ENCODE results near the gene IFNAR2.

DNA sequence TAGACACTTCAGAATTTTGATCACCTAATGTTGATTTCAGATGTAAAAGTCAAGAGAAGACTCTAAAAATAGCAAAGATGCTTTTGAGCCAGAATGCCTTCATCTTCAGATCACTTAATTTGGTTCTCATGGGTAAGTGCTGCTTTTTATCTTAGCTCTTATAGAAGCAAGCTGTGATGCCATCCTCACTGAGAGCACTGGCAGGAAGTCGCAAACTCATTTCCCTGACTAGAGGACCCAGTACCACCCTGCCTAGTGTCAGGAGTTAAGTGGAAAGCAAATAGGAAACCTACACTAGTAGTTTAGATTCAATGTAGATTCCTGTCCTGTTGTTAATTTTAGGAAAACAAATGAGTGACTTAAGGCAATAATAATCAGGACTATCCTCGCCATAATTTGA, 12.1 kb downstream of the IFNAR2 start:
- TF ChIP-seq, protein P1, sequence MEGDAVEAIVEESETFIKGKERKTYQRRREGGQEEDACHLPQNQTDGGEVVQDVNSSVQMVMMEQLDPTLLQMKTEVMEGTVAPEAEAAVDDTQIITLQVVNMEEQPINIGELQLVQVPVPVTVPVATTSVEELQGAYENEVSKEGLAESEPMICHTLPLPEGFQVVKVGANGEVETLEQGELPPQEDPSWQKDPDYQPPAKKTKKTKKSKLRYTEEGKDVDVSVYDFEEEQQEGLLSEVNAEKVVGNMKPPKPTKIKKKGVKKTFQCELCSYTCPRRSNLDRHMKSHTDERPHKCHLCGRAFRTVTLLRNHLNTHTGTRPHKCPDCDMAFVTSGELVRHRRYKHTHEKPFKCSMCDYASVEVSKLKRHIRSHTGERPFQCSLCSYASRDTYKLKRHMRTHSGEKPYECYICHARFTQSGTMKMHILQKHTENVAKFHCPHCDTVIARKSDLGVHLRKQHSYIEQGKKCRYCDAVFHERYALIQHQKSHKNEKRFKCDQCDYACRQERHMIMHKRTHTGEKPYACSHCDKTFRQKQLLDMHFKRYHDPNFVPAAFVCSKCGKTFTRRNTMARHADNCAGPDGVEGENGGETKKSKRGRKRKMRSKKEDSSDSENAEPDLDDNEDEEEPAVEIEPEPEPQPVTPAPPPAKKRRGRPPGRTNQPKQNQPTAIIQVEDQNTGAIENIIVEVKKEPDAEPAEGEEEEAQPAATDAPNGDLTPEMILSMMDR (IDR thresholded peaks at IDR 0.05), result no peak
- TF ChIP-seq POLR2A (IDR thresholded peaks at IDR 0.05) (no peak), POLR2AphosphoS5 (IDR thresholded peaks at IDR 0.05) (no peak), EP300 (IDR thresholded peaks at IDR 0.05) (no peak)
